T-helper 22 cell (primary cell): ENCODE measurements around the gene RNF157.
"Not testable (repeated sequence)": the region's sequence is repeated elsewhere in the genome, so short reads cannot be mapped to it uniquely, and the experiment has no call there.

Source experiments
- DNase-seq: peaks from one replicate; pipeline ENCODE4 v3.0.0-alpha.2; 2020; ENCODE audit warnings: low read depth

Gene RNF157

DNA sequence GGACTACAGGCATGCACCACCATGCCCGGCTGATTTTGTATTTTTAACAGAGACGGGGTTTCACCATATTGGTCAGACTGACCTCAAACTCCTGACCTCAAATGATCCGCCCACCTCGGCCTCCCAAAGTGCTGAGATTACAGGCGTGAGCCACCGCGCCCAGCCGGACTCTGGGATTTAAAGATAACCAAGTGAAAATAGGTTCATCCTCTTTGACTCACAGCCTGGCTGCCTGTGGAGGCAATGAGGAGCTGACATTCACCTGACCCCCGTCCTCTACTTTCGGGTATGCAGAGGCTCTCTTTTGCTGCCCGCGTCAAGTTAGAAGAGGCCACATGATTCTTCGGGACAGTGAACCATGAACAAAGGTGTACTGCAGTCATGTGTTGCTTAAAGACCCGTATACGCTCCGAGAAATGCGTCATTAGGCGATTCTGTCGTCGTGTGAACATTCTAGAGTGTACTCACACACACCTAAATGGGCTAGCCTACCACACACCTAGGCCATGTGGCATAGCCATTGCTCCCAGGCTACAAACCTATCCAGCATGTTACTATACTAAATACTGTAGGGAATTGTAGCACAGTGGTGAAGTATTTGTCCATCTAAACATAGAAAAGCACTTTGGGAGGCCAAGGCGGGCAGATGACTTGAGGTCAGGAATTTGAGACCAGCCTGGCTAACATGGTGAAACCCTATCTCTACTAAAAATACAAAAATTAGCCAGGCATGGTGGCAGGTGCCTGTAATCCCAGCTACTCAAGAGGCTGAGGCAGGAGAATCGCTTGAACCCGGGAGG, 12.9 kb upstream of the RNF157 start:
- DNase-seq: not testable (repeated sequence)

DNA sequence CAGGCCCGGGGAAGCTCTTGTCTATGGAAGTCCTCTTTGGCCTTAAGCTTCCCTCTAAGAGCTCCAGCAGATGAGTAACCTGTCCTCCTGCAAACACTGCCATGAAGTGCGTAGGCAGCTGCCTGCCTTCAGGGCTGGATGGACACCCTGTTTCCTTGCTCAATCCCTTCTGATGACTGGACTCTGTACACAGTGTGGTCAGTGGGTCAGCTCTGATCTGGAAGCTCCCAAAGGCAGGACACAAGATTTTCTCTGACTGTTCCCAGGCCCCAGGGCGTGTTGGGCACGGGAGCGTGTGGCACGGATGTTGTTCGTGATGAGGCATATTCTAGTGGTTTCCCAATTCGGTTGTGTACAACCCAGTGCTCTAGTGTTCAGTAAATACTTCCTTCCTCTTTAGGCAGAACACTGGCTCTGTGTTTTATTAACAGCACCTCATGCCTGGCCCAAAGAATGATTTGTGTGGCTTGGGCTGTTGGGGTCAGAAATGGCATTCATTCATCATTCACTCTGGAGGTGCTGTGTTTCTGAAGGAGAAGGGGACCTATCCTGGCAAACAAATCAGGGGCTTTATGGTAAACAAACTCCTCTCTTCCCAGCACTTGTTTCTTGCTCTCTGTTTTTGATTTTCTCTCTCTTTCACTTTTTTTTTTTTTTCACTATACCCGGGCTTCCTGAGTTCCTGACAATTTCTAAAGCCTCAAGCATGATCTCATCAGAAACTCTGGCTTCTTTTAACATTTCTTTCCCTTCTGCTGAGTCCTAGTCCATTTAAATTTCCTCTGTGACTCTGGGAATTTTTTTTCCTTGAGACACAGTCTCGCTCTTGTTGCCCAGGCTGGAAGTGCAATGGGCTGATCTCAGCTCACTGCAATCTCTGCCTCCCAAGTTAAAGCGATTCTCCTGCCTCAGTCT, 12.0 kb upstream of the RNF157 start:
- DNase-seq: no peak

DNA sequence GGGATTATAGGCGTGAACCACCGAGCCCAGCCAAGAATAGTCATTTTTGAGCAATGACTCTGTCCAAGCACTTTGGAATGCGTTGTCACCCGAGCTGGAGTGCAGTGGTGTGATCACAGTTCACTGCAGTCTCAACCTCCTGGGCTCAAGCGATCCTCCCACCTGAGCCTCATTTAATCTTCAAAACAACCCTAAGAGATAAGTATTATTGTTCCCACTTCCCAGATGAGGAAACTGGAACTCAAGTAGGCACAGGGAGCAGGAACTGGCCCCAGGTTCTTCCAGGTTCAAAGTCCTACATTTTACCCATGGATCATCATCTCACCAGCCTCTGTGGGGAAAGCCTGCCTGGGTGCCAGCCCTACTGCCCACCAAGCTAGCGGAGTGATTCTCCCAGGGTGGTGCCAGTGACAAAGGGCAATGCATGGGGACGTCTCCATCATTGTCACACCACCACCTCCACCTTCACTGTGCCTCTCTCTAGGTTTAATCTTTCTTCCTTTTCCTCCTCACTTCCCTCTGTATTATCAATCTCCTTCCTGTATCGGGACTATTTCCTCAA, 11.3 kb upstream of the RNF157 start:
- DNase-seq: no peak

DNA sequence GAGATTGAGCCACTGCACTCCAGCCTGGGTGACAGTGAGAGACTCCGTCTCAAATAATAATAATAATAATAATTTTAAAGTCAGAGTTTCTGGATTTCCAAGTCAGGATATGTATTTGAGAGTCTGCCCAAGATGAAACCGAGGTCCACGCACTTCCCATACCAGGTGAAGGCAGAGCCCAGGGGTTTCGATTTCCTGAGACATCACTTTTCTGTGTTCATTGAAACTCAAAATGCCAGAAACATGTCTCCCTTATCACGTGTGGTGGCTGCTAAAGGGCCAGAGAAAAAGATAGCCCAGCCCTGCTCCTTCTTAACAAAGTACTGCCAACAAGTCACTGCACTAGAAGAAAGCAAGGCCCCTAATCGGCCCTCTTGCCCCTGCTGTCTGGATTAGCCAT, 9.8 kb upstream of the RNF157 start:
- DNase-seq: no peak

DNA sequence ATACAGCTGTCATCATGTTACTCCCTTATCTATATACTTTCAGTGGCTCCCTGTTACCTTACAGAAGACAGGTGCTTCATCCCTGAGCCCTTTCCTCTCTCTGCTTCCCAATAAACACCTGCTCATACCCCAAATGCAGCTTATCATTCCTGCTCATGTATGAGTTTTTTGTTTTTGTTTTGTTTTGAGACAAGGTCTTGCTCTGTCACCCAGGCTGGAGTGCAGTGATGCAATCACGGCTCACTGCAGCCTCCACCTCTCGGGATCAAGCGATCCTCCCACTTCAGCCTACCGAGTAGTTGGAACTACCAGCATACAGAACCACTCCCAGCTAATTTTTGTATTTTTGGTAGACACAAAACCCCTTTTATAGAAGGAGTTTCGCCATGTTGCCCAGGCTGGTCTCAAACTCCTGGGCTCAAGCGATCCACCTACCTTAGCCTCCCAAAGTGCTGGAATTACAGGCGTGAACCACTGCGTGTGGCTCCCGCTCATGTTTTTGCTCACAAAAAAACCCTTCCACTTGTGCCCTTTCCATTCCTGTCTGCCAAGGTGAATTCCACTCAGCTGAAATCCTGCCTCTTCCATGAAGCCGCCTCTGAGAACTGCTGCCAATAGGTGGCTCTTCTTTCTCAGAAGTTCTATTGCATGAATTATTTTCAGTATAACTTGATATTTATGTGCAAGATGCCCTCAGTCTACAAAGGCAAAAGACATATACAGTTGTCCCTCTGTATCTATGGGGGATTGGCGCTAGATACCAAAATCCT, 7.9 kb upstream of the RNF157 start:
- no peak for DNase-seq

DNA sequence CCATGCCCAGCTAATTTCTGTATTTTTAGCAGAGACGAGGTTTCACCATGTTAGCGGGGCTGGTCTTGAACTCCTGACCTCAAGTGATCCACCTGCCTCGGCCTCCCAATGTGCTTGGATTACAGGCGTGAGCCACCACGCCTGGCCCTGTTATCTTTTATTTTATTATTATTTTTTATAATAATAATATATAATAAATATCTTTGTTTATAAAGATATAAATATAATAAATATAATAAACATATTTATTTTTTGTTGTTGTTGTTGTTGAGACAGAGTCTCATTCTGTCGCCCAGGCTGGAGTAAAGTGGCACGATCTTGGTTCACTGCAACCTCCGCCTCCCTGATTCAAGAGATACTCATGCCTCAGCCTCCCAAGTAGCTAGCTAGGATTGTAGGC, 7.0 kb upstream of the RNF157 start:
- no peak for DNase-seq

DNA sequence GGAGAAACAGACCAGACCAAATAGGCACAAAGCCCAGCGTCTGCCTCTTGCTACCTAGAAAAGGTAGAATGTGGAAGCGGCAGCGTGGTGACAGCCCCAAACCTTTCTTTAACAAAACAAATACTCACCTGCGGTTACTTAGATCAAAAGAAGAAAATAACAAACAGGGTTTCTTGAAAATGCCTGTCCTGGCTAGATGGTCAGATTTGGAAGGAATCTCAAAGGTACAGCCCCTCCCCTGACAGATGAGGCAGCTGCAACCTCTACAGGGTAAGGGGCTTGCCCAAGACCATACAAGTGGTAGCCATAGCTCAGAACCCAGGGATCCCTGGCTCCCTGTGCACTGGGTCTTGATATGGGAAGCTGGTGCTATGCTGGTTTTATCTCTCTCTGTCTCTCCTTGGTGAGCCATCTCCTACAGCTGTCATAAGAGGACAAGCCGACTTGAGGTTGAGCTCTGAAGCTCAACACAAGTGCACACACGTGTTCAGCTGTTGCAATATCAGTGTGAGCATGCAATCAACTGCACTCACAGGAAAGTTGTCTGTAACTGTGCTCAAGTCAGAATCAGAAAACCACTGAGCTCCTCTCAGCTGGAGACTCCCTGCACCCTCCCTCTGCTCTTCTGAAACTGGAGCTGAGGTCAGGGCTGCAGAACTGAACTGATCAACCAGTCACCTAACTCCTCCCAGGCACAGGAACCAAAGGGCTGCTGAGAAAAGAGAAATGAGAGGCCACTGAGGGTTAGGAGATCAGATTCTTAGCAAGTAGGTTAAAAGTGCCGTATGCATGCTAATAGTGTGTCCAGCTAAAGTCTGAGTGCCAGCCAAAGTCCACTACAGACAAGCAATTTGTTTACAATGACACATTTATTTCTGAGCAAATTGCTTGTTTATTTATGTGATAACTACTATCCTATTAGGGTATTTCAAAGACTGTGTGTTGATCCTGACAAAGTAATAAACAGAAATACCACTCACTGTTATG, 6.1 kb upstream of the RNF157 start:
- no peak for DNase-seq

DNA sequence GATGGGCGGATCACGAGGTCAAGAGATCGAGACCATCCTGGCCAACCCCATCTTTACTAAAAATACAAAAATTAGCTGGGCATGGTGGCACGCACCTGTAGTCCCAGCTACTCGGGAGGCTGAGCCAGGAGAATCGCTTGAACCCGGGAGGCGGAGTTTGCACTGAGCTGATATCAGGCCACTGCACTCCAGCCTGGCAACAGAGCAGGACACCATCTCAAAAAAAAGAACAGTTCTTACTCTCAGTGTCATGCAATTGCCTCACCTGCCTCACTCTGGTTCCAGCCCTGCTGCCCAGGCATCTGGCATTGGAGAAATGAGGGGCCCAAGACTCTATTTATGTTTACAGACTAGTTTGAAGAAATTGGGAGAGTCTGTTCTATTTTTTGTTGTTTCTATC, 4.4 kb upstream of the RNF157 start:
- not testable (repeated sequence) for DNase-seq

DNA sequence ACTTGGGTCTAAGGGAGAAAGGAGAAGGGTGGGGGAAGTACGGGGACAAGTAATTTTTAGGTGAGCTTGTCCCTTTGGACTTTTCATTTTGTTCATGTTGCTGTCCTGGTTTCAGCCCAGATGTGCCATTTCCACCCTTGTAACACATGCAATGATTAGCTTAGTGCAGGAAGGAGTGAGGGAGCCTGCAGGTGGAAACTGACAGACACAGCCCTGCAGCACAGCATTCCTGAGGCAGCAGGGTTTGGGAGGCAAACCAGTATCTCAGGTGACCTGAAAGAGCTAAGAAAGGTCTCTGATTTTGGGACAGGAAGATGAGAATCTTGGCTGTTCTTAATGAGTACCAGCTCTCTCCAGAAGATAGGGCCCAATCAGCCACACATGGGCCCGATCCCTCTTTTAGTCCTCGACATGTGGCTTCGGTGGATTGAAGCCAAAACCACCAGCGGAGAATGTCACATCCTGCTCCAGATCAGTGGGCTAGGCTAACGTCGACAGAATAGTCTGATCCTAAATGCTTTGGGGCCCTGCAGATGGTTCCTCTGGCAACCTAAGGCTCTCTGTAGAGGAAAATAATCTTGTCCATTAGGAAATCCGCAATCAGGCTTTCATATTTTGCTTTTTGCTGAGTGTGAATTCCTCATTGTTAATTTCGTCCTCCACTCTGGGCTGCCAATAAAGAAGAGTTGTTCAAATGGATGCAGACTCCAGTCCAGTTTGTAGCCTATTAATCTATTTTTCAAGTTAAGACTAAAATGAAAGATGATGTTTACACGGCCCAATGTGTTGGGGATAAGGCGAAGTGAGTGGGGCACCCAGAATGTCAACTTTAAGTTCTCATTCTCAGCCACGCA, 3.8 kb upstream of the RNF157 start:
- no peak for DNase-seq

DNA sequence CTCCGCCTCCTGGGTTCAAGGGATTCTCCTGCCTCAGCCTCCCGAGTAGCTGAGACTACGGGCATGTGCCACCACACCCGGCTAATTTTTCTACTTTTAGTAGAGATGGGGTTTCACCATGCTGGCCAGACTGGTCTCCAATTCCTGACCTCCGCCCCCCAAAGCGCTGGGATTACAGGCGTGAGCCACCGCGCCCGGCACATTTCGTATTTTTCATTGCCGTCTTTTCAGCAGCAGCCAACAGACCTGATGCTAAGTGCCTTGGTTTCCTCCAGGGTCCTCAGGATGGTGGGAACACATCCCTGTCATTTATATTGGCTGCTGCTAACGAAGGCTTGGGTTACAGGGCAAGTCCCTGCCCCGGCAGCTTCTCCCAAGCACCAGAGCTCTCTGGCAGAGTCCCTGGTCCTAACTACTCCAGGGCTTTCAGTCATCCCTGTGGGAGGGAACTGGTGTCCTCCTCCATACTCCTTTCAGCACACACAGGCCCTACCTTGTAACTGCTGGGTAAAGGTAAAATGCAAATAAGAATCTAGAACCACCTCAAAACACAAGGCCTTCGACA, 1.5 kb upstream of the RNF157 start:
- DNase-seq: no peak

DNA sequence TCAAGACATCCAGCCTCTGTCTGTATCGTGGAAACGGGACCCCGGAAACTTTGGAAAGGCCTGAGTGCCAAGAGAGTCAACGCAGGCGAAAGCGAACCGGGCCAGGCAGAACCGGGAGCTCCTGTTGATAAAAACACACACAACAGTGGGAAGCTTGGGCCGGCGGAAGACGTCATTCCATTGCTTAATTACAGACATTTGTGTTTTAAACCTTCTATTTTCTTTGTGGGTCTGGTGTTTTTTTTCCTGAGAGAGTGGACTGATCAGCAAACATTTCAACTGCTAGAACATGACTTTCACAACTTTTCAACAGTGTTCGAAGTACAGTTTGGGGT, 878 bp upstream of the RNF157 start:
- DNase-seq: no peak

DNA sequence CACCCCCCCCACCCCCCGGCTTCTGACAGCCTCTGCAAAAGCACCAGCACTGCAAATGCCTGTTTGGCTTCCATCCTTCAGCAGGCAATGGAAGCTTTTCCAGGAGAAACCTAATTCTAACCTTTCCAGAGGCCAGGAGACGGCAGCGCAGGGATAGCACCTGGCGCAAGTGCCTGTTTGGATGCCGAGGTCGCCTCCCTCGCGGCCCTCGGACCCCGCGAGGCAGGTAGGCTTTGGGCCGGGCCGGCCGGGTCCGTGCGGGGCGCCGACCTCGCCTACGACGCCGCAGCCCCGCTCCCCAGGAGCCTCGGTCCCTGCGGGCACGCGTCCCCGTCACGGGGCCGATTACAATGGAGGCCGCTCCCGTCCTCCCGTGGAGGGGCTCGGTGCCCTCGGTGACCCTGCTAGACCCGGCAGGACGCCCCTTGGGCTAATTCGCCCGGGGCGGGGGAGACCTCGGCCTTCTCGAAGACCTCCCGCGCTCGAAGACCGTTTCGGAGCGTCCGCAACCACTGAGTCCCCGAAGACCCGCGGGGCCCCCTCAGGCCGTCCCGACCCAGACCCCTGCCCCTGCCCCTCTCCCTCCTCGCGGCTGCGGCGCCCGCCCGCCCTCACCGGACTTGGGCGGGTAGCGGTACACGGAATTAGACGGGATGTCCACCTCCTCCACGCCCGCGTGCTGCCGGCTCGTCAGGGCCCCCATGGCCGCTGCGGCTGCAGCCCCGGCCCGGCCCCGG, 587 bp downstream of the RNF157 start:
- DNase-seq: no peak

DNA sequence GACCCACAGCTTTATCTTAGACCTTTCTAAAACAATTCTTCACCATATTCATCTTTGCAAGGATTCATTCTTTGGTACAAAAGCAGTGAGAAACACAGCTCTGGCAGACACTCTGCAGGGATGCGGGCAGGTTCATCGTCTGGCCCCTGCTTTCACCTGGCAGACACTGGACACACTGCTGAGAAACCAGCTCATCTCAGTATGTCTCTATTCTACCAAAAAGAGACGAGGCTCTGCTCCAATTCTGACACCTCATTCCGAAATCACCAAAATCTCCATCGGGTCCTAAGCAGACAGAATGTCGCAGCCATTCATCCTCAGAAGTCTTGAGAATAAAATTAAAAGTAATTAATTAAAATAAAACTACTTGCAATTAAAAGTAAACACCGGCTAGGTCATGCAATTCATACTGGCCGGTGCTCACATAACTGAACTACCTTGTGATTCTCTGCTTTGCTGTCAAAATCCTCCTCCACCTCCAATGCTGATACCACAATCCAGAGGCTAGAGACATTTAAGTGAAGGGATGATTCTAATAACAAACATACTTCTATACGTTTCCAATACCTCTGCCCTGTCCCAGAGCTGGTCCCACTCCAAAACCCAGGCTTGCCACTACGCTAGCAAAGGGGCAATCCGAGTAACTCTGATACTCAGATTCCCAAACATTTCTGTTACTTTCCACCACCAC, 1.3 kb downstream of the RNF157 start:
- no peak for DNase-seq

DNA sequence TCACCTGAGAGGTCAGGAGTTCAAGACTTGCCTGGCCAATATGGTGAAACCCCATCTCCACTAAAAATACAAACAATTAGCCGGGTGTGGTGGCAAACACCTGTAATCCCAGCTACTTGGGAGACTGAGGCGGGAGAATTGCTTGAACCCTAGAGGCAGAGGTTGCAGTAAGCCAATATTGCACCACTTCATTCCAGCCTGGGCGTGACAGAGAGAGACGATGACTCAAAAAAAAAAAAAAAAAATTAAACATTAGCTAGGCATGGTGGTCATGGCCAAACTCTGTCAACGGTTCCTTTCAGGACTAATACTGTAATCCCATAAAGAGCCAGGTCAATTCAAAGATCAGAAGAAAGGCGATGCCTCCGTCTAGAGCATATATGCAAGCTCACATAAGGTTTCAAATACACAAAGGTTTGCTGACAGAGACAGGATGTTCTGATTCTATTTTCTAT, 2.4 kb downstream of the RNF157 start:
- DNase-seq: no peak

DNA sequence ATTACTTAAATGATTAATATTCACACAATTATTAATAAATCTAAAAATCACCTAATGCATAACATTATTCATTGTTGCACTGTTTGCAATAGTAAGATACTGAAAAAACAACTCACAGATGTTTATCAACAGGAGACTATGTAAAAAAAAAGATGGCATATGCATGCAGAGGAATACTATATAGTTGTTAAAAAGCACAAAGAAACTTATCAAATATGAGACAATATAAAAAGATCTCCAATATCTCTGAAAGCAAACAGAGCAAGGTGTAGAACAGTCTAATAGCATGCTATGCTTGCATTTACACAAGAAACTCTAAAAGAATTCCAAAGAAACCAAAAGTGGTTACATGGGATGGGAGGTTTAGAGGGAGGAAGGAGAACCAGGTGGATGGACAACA, 3.7 kb downstream of the RNF157 start:
- DNase-seq: no peak

DNA sequence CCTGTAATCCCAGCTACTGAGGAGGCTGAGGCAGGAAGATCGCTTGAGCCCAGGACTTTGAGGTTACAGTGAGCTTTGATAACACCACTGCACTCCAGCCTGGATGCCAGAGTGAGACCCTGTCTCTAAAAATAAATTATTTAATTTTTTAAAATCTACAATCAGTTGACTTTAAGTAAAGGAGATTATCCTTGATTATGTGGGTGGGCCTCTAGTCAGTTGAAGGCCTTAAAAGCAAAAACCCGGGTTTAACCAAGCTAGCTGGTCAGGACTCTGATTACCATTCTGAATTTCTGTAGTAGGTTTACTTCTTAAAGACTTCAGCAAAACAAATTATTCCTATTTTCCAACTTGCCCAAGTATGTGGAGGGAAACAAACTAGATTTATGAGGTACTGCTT, 4.4 kb downstream of the RNF157 start:
- no peak for DNase-seq

DNA sequence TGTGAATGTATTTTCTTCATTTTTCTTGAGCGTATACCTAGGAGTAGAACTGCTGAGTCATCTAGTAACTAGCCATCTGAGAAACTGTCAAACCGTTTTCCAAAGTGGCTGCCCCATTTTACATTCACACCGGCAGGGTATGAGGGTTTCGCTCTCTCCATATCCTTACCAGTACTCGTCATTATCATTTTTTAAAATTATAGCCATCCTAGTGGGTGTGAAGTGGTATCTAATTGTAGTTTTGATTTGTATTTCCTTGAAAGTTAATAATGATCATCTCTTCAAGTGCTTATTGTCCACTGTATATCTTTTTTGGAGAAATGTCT, 6.0 kb downstream of the RNF157 start:
- no peak for DNase-seq

DNA sequence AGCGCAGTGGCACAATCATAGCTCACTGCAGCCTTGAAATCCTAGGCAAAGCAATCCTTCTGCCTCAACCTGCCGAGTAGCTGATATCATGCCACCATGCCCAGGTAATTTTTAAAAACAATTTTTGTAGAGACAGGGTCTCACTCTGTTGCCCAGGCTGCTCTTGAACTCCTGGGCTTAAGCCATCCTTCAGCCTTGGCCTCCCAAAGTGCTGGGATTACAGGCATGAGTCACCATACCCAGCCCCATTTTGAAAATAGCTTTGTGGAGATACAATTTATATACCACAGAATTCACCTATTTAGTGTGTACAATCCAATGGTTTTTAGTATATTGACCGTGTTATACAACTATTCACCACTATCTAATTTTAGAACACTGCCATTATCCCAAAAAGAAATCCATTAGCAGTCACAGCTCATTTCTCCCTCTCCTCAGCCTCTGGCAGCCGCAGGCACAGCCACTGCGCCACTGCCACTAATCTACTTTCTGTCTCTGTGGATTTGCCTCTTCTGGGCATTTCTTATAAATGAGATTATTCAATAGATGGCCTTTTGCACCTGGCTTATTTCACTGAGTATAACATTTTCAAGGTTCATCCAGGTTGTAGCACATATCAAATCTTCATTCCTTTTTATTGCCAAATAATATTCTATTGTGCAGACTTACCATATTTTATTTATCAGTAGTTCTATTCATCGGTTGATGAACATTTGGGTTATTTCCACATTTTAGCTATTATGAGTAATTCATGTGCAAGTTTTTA, 6.5 kb downstream of the RNF157 start:
- DNase-seq: no peak
